K562 (cell line): ENCODE measurements around the gene RFT1. TPM values are rescaled to one million over a fixed set of nuclear protein-coding genes. Genes with fewer than 3 reads are reported as not detected.

Experiments
- ATF7 ChIP-seq: fragments of 450-650 bp; IDR thresholded peaks from 2 replicates; pipeline ENCODE4 v1.7.1; 2014; ENCODE audit warnings: mild to moderate bottlenecking, moderate library complexity
- DIDO1 ChIP-seq: fragments of 450-650 bp; IDR thresholded peaks from 2 replicates; pipeline ENCODE4 v1.6.1; 2016; ENCODE audit warnings: low read depth, missing biosample characterization, missing genetic modification characterization
- JUND ChIP-seq, 2 experiments: IDR thresholded peaks; 2 replicates in 1 of 2; 3 replicates in 1 of 2; pipeline ENCODE4 v1.6.1; 2011; ENCODE audit warnings: borderline replicate concordance in 2 of 2, low read depth in 2 of 2, low read length in 2 of 2, improper control_type of control experiment in 1 of 2, missing biosample characterization in 1 of 2, missing genetic modification characterization in 1 of 2, missing genetic modification reagents in 1 of 2
- L3MBTL2 ChIP-seq: fragments of 450-650 bp; IDR thresholded peaks from 2 replicates; pipeline ENCODE4 v1.6.1; 2016; ENCODE audit warnings: mild to moderate bottlenecking, moderate library complexity
- NCOA6 ChIP-seq: fragments of 450-650 bp; IDR thresholded peaks from 2 replicates; pipeline ENCODE4 v1.6.1; 2017; ENCODE audit warnings: mild to moderate bottlenecking
- PATZ1 ChIP-seq: fragments of 250-450 bp; sonication (Bioruptor Pico); IDR thresholded peaks from 2 replicates; pipeline ENCODE4 v1.5.0; 2020; ENCODE audit warnings: mild to moderate bottlenecking, borderline replicate concordance
- TFAP4 ChIP-seq: sonication (generic); formaldehyde crosslinking; IDR thresholded peaks from 2 replicates; pipeline ENCODE4 v1.8.0; 2022; ENCODE audit warnings: missing genetic modification reagents, mild to moderate bottlenecking, moderate library complexity, borderline replicate concordance
- ZBTB11 ChIP-seq, 3 experiments: fragments of 200-800 bp in 1 of 3; fragments of 250-450 bp in 1 of 3; fragments of 450-650 bp in 1 of 3; sonication (Bioruptor Pico) in 1 of 3; sonication (Bioruptor generic) in 1 of 3; formaldehyde crosslinking in 1 of 3; IDR thresholded peaks; 2 replicates each; pipeline versions ENCODE4 v1.6.1 to v1.8.0; 2016 to 2022; ENCODE audit warnings: mild to moderate bottlenecking in 2 of 3, missing genetic modification characterization in 2 of 3, missing compliant biosample characterization in 1 of 3, moderate library complexity in 1 of 3
- ZBTB43 ChIP-seq: sonication (generic); formaldehyde crosslinking; IDR thresholded peaks from 2 replicates; pipeline ENCODE4 v1.8.0; 2023; ENCODE audit warnings: mild to moderate bottlenecking, missing genetic modification reagents
- ZFP1 ChIP-seq: fragments of 450-650 bp; formaldehyde crosslinking; IDR thresholded peaks from 2 replicates; pipeline ENCODE4 v1.4.0; 2020; ENCODE audit warnings: mild to moderate bottlenecking, mixed read lengths
- ZNF224 ChIP-seq: sonication (generic); formaldehyde crosslinking; IDR thresholded peaks from 2 replicates; pipeline ENCODE4 v1.8.0; 2022; ENCODE audit warnings: mild to moderate bottlenecking, missing genetic modification reagents
- ZNF282 ChIP-seq: sonication (generic); formaldehyde crosslinking; IDR thresholded peaks from 2 replicates; pipeline ENCODE4 v1.8.1; 2023; ENCODE audit warnings: missing genetic modification reagents
- polyA plus RNA-seq, 8 experiments: library from polyadenylated mRNA; depleted of rRNA in 4 of 8; stranded (reverse) in 5 of 8; unstranded in 3 of 8; fragments of >200 nt; fragmentation: Nextera tagmentation in 2 of 8; fragmentation: Illumina TruSeq in 1 of 8; extraction: Ambion mirVana in 2 of 8; extraction: Trizol in 1 of 8; gene quantifications; 2 replicates each; pipeline versions ENCODE4 v1.2.1 to v1.2.3, GENCODE V29; 2011 to 2014; ENCODE audit warnings: inconsistent platforms in 1 of 8, missing spikeins in 1 of 8
- total RNA-seq, 7 experiments: library from RNA; depleted of rRNA in 6 of 7; stranded (reverse); fragments of >200 nt in 6 of 7; fragmentation: Illumina TruSeq in 2 of 7; extraction: Trizol in 2 of 7; gene quantifications; 2 replicates each; pipeline versions ENCODE4 v1.2.1 to v1.2.3, GENCODE V29; 2011 to 2021; ENCODE audit warnings: low replicate concordance in 1 of 7

Gene RFT1
- total and polyA plus RNA-seq, 9 of the 15 experiments (the other 6 are each of a cell fraction or from before 2014, with no cell fraction given): 4.4 to 23.8 (median 8.9) TPM

- TF ChIP-seq ZBTB43 (CRISPR knock-in tag): no peak
- peak; percentile 63; the same call in 1 of the 2 replicates for TF ChIP-seq TFAP4
- peak; percentile 26; the same call in 1 of the 2 replicates for TF ChIP-seq ATF7
- no peak for TF ChIP-seq NCOA6
- TF ChIP-seq PATZ1 (CRISPR knock-in tag): no peak
- no peak for TF ChIP-seq ZFP1 (CRISPR knock-in tag)
- TF ChIP-seq ZNF224 (CRISPR knock-in tag): 0 out of 2 replicates have a peak, but pooled peaks have one; percentile 50
- TF ChIP-seq ZNF282 (CRISPR knock-in tag): no peak
- no peak for TF ChIP-seq JUND (IDR thresholded peaks at IDR 0.05; ENCODE audit: borderline replicate concordance, low read depth, low read length)
- TF ChIP-seq JUND (tag; IDR thresholded peaks at IDR 0.05; ENCODE audit: borderline replicate concordance, low read depth, low read length): no peak
- TF ChIP-seq ZBTB11 (CRISPR knock-in tag; IDR thresholded peaks at IDR 0.05): peak in 1 of 3 experiments; percentile 52; a peak in 1 of 6 replicates
- peak; percentile 17; the same call in 1 of the 2 replicates for TF ChIP-seq L3MBTL2
- TF ChIP-seq DIDO1 (tag): no peak
Observed at GRCh38 chr3:53044711-53045517, 85.3 kb downstream of the RFT1 start (continued).
